Fibroblast of lung (primary cell): ENCODE results near the gene MTOR. TPM values are rescaled to one million over a fixed set of nuclear protein-coding genes. Genes with fewer than 3 reads are reported as not detected.

ENCODE experiments used
- DNase-seq, 2 donors: peaks; one replicate each; pipeline versions ENCODE4 v3.0.0 to v3.0.0-alpha.2; 2010; ENCODE audit warnings: low read depth in 2 of 2
- H2AFZ ChIP-seq: 2 replicates; pipeline ENCODE4 v1.5.1; 2012; ENCODE audit warnings: low read length, control low read depth, inconsistent platforms
- H3K27ac ChIP-seq: 2 replicates; pipeline ENCODE4 v1.5.1; 2011; ENCODE audit warnings: low read length, control low read depth; ENCODE audit not compliant: insufficient read depth
- H3K27me3 ChIP-seq: 2 replicates; pipeline ENCODE4 v1.5.1; 2011; ENCODE audit warnings: mild to moderate bottlenecking, low read length; ENCODE audit not compliant: control insufficient read depth, insufficient read depth
- H3K36me3 ChIP-seq: 2 replicates; pipeline ENCODE4 v1.5.1; 2011; ENCODE audit warnings: low read length; ENCODE audit not compliant: control insufficient read depth, insufficient read depth
- H3K4me1 ChIP-seq: 2 replicates; pipeline ENCODE4 v1.5.1; 2011; ENCODE audit warnings: low read length; ENCODE audit not compliant: control insufficient read depth, insufficient read depth; ENCODE audit errors: extremely low read depth
- H3K4me2 ChIP-seq: 2 replicates; pipeline ENCODE4 v1.5.1; 2011; ENCODE audit warnings: low read length, control low read depth; ENCODE audit not compliant: insufficient read depth; ENCODE audit errors: extremely low read depth
- H3K4me3 ChIP-seq, 4 experiments: fragments of 200-600 bp in 1 of 4; sonication (generic) in 1 of 4; replicated peaks in 1 of 4; 2 replicates each; pipeline ENCODE4 v1.5.1; 2011 to 2016; ENCODE audit warnings: low read length in 4 of 4, low read depth in 3 of 4, mild to moderate bottlenecking in 3 of 4, control low read depth in 2 of 4, inconsistent platforms in 1 of 4, mixed read lengths in 1 of 4; ENCODE audit not compliant: insufficient read depth in 1 of 4; ENCODE audit errors: control extremely low read depth in 1 of 4
- H3K79me2 ChIP-seq: 2 replicates; pipeline ENCODE4 v1.5.1; 2012; ENCODE audit warnings: mild to moderate bottlenecking, low read length, inconsistent platforms; ENCODE audit not compliant: control insufficient read depth, insufficient read depth
- H3K9ac ChIP-seq: 2 replicates; pipeline ENCODE4 v1.5.1; 2011; ENCODE audit warnings: mild to moderate bottlenecking, low read length, control low read depth; ENCODE audit not compliant: insufficient read depth
- H3K9me3 ChIP-seq: 2 replicates; pipeline ENCODE4 v1.5.1; 2012; ENCODE audit warnings: low read depth, low read length; ENCODE audit not compliant: control insufficient read depth, insufficient read depth
- H4K20me1 ChIP-seq: 2 replicates; pipeline ENCODE4 v1.5.1; 2011; ENCODE audit warnings: low read length; ENCODE audit not compliant: control insufficient read depth, insufficient read depth; ENCODE audit errors: extremely low read depth
- CTCF ChIP-seq, 2 donors: IDR thresholded peaks in 1 of 2; conservative IDR thresholded peaks in 1 of 2; 1 replicate in 1 of 2; 2 replicates in 1 of 2; pipeline ENCODE4 v1.5.1; 2011 to 2012; ENCODE audit warnings: low read length in 2 of 2, control low read depth in 1 of 2, inconsistent platforms in 1 of 2, low read depth in 1 of 2, mild to moderate bottlenecking in 1 of 2
- EZH2 ChIP-seq: IDR thresholded peaks from 2 replicates; pipeline ENCODE4 v1.5.1; 2012; ENCODE audit warnings: low read length, control low read depth, mild to moderate bottlenecking; ENCODE audit errors: missing control alignments
- polyA plus RNA-seq, 2 donors: library from polyadenylated mRNA; depleted of rRNA in 1 of 2; stranded (reverse) in 1 of 2; unstranded in 1 of 2; fragments of >200 nt; gene quantifications; 2 replicates each; pipeline ENCODE4 v1.2.1, GENCODE V29; 2011 to 2012; ENCODE audit warnings: missing spikeins in 1 of 2
- total RNA-seq: library from RNA; depleted of rRNA; stranded (reverse); fragments of >200 nt; gene quantifications from 2 replicates; pipeline ENCODE4 v1.2.1, GENCODE V29; 2014

The MTOR gene
- total and polyA plus RNA-seq, 2 donors (not counting 1 experiment from before 2014, with no cell fraction given) = 20.2 to 36.2 TPM

- Histone ChIP-seq H3K27ac (no peak overlapping the region), H3K4me1 (peaks cover 4% of the 10 kb centered on the region), H3K9me3 (no peaks in the 10 kb centered on the region), H2AFZ (no peak overlapping the region), H3K9ac (no peak overlapping the region), H3K4me3 (no peak overlapping the region), H4K20me1 (no peaks in the 10 kb centered on the region), H3K4me2 (no peak overlapping the region), H3K79me2 (no peaks in the 10 kb centered on the region), H3K36me3 (peaks cover 2% of the 10 kb centered on the region), H3K27me3 (no peaks in the 10 kb centered on the region)
- TF ChIP-seq EZH2 = no peak
- no peak for TF ChIP-seq CTCF (conservative IDR thresholded peaks at IDR 0.05 in 1 of 2, IDR thresholded peaks at IDR 0.05 in 1 of 2; ENCODE audit: low read depth in 1 of 2, low read length in 2 of 2)
- DNase-seq = no peak
Measured at GRCh38 chr1:11279152-11279551, 16.8 kb upstream of the MTOR start.

GRCh38 chr1:11273595-11274234 lies 11.4 kb upstream of the MTOR start:
- Histone ChIP-seq H3K4me3 (peak overlapping the region; percentile 85 to 93 (median 88)), H3K27me3 (no peaks in the 10 kb centered on the region), H3K27ac (peak overlapping the region; percentile 94), H3K9me3 (no peaks in the 10 kb centered on the region), H3K79me2 (peaks cover 2% of the 10 kb centered on the region), H4K20me1 (no peaks in the 10 kb centered on the region), H3K9ac (peak overlapping the region; percentile 91), H3K36me3 (no peaks in the 10 kb centered on the region), H3K4me2 (peak overlapping the region; percentile 97), H2AFZ (peak overlapping the region; percentile 91), H3K4me1 (peaks cover 2% of the 10 kb centered on the region)
- TF ChIP-seq EZH2 = no peak
- TF ChIP-seq CTCF (conservative IDR thresholded peaks at IDR 0.05 in 1 of 2, IDR thresholded peaks at IDR 0.05 in 1 of 2; ENCODE audit: low read depth in 1 of 2, low read length in 2 of 2) = no peak
- DNase-seq = no peak

GRCh38 chr1:11272832-11273594 lies 10.7 kb upstream of the MTOR start, which contains the start of gene UBIAD1:
TSS of gene UBIAD1 (plus strand) at chr1:11273198. CDS start at chr1:11273532, 334 bp downstream.
- DNase-seq = peak; percentile 84 to 89

More at GRCh38 chr1:11272832-11273594, 10.7 kb upstream of the MTOR start, which contains the start of gene UBIAD1:
- peak within 1 kb of the TSS; percentile 94 for H3K27ac ChIP-seq
- peak within 1 kb of the TSS; percentile 91 for H2AFZ ChIP-seq
- TF ChIP-seq EZH2 = no peak
- peak; percentile 16 to 39 for TF ChIP-seq CTCF (conservative IDR thresholded peaks at IDR 0.05 in 1 of 2, IDR thresholded peaks at IDR 0.05 in 1 of 2; ENCODE audit: low read depth in 1 of 2, low read length in 2 of 2)
- peak within 1 kb of the TSS; percentile 97 for H3K4me2 ChIP-seq
- H3K4me3 ChIP-seq = peak within 1 kb of the TSS; percentile 85 to 93 (median 88)
- H3K79me2 ChIP-seq = peaks cover 2% of the 10 kb centered on the region
- peaks cover 2% of the 10 kb centered on the region for H3K4me1 ChIP-seq
- no peaks in the 10 kb centered on the region for H4K20me1 ChIP-seq
- H3K9me3 ChIP-seq = no peaks in the 10 kb centered on the region
- no peaks in the 10 kb centered on the region for H3K27me3 ChIP-seq
- peak within 1 kb of the TSS; percentile 91 for H3K9ac ChIP-seq
- no peaks in the 10 kb centered on the region for H3K36me3 ChIP-seq
